T-cell (primary cell): ENCODE measurements around the gene SLC7A9. TPM values are rescaled to one million over a fixed set of nuclear protein-coding genes. Genes with fewer than 3 reads are reported as not detected.

Source experiments
- ATAC-seq, 4 experiments: fragments of 200-7000 bp in 3 of 4; fragments of 150-1000 bp in 1 of 4; cut with Tn5 transposase; replicated peaks in 1 of 4; 1 replicate in 3 of 4; 2 replicates in 1 of 4; pipeline ENCODE4 v1.10.0; 2021; ENCODE audit warnings: moderate library complexity in 3 of 4, mild to moderate bottlenecking in 2 of 4, moderate number of reproducible peaks in 1 of 4
- CTCF ChIA-PET, 2 donors: fragments of 300-600 bp; sonication (Branson Sonifier 250); formaldehyde crosslinking; loops; one replicate each; lab custom pipeline; 2022; ENCODE audit warnings: antibody characterized with exemption in 2 of 2; lab: Charles Lee
- POLR2A ChIA-PET, 2 donors: fragments of 300-600 bp; sonication (Branson Sonifier 250); formaldehyde crosslinking; loops; one replicate each; lab custom pipeline; 2022; ENCODE audit warnings: antibody characterized with exemption in 2 of 2; lab: Charles Lee
- DNase-seq, 35 experiments: peaks; one replicate each; pipeline versions ENCODE4 v3.0.0 to v3.0.0-alpha.2; 2013 to 2023
- H3K27ac ChIP-seq: one replicate; pipeline ENCODE4 v1.5.1; 2013; ENCODE audit warnings: low read length
- H3K27me3 ChIP-seq, 2 experiments: replicated peaks in 1 of 2; 1 replicate in 1 of 2; 2 replicates in 1 of 2; pipeline versions ENCODE4 v1.6.1 to v1.7.0; 2013; ENCODE audit warnings: low read length in 1 of 2, mixed read lengths in 1 of 2; ENCODE audit not compliant: control insufficient read depth in 2 of 2, insufficient read depth in 2 of 2; ENCODE audit errors: extremely low read depth in 1 of 2
- H3K36me3 ChIP-seq, 2 donors: 1 replicate in 1 of 2; 2 replicates in 1 of 2; pipeline versions ENCODE4 v1.6.1 to v1.7.0; 2013; ENCODE audit warnings: low read length in 1 of 2; ENCODE audit not compliant: control insufficient read depth in 2 of 2, insufficient read depth in 1 of 2; ENCODE audit errors: extremely low read depth in 1 of 2
- H3K4me1 ChIP-seq, 2 experiments: 1 replicate in 1 of 2; 2 replicates in 1 of 2; pipeline versions ENCODE4 v1.6.1 to v1.7.0; 2013; ENCODE audit warnings: low read length in 2 of 2, mixed read lengths in 1 of 2; ENCODE audit not compliant: insufficient read depth in 2 of 2, control insufficient read depth in 1 of 2; ENCODE audit errors: extremely low read depth in 1 of 2
- H3K4me3 ChIP-seq, 2 donors: 1 replicate in 1 of 2; 2 replicates in 1 of 2; pipeline versions ENCODE4 v1.5.1 to v1.7.0; 2013; ENCODE audit warnings: mild to moderate bottlenecking in 2 of 2, low read length in 1 of 2, moderate library complexity in 1 of 2; ENCODE audit not compliant: control insufficient read depth in 1 of 2; ENCODE audit errors: extremely low read depth in 1 of 2
- H3K9me3 ChIP-seq: 2 replicates; pipeline ENCODE4 v1.7.0; 2013
- H3K27ac Mint-ChIP-seq, 2 donors: one replicate each; pipeline ENCODE4 v1.8.0; 2020 to 2021; ENCODE audit warnings: mild to moderate bottlenecking in 2 of 2, mixed read lengths in 2 of 2
- H3K27me3 Mint-ChIP-seq, 2 donors: one replicate each; pipeline ENCODE4 v1.8.0; 2021 to 2022; ENCODE audit warnings: mixed read lengths in 2 of 2
- H3K36me3 Mint-ChIP-seq: one replicate; pipeline ENCODE4 v1.8.0; 2021; ENCODE audit warnings: mixed read lengths
- H3K4me1 Mint-ChIP-seq, 3 donors: one replicate each; pipeline ENCODE4 v1.8.0; 2020 to 2022; ENCODE audit warnings: mixed read lengths in 3 of 3, mild to moderate bottlenecking in 1 of 3
- H3K4me3 Mint-ChIP-seq, 3 donors: one replicate each; pipeline ENCODE4 v1.8.0; 2020 to 2022; ENCODE audit warnings: mild to moderate bottlenecking in 3 of 3, mixed read lengths in 3 of 3, moderate library complexity in 3 of 3
- H3K9me3 Mint-ChIP-seq, 3 donors: one replicate each; pipeline ENCODE4 v1.8.0; 2020 to 2022; ENCODE audit warnings: mixed read lengths in 3 of 3
- WGBS: methylation state at CpG from one replicate; pipeline ENCODE4 v1.1.5; 2013; ENCODE audit warnings: missing lambda C conversion rate; ENCODE audit not compliant: insufficient coverage; 5-methylcytosine and 5-hydroxymethylcytosine counted together
- total RNA-seq, 35 experiments: library from RNA in 6 of 35; stranded (reverse) in 6 of 35; fragments of 120-200 nt in 1 of 35; gene quantifications; one replicate each; pipeline versions ENCODE4 v1.2.1 to v1.2.4 and lab custom pipeline; 2013 to 2026

Gene SLC7A9
- total RNA-seq, 5 donors from 2014 or later (not counting 1 experiment from before 2014, with no cell fraction given) = 0.28 to 0.82 (median 0.38) TPM; not detected in 1

DNA sequence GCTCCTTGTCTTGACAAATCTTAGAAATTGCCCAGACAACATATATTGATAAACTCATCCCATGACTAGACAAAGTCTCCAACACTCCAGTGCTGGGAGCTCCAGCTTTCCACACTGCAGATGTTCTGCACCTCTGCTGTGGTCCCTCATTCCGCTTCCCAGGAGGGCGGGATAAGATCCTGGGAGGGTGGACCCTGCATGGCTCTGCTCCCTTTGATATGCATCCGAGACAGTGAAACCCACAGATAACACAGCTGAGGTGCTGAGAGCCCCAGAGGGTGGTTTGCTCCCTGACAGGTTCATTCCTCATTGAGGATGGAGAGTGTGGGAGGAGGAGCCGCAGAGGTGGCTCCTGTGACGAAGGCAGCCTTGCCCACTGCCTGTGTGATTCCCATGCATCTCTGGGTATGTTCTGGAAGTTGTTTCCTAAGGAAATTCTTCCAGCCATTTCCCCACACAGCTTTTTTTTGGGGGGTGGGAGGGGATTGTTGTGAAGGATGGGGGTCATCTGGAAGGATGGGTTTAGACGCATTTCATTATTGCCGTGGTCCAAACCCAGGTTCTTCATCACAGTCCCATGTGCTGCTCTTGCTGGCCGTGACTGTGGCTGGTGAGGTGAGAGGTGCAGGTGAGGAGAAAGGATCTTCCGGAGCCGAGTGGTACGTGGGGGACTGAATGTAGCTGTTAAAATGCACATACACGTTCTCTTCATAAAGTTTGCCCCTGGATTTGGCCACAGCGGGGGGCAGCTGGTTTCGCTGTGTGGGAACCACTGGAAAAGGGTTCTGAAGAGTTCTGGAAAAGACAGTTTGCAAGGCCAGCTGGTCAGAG, 46.4 kb downstream of the SLC7A9 start:
- H3K36me3 ChIP-seq = peaks cover 0 to 5% of the 10 kb centered on the region in 2 donors
- no peak overlapping the region for H3K4me3 ChIP-seq
- H3K4me1 Mint-ChIP-seq = peaks cover 9 to 25% (median 16%) of the 10 kb centered on the region in 3 donors
- no peak overlapping the region for H3K27ac Mint-ChIP-seq
- H3K9me3 ChIP-seq = no peaks in the 10 kb centered on the region
- no peaks in the 10 kb centered on the region for H3K36me3 Mint-ChIP-seq
- H3K27me3 ChIP-seq = peaks cover 2 to 33% of the 10 kb centered on the region in 2 experiments
- ChIA-PET POLR2A (no interaction called here), CTCF (interaction anchor here in 1 of 2 donors (0.7 kb wide), 1 partner anchor 71 kb away, joined by 4 read pairs; no protein-coding TSS in a partner anchor)
- ATAC-seq (no peak), DNase-seq (no peak)
- 95% methylated on average over 11 of the region's 14 CpGs for WGBS
- no peak overlapping the region for H3K27ac ChIP-seq
- H3K9me3 Mint-ChIP-seq = no peaks in the 10 kb centered on the region
- H3K4me1 ChIP-seq = peaks cover 8 to 9% of the 10 kb centered on the region in 2 experiments
- H3K27me3 Mint-ChIP-seq = peaks cover 10 to 20% of the 10 kb centered on the region in 2 donors
- H3K4me3 Mint-ChIP-seq = no peak overlapping the region

- Mint-ChIP-seq H3K4me3 (peak overlapping the region in 1 of 3 donors; percentile 60), H3K4me1 (peaks cover 9 to 26% (median 16%) of the 10 kb centered on the region in 3 donors), H3K36me3 (no peaks in the 10 kb centered on the region), H3K27me3 (peaks cover 4 to 18% of the 10 kb centered on the region in 2 donors), H3K27ac (peak overlapping the region in 1 of 2 donors; percentile 48), H3K9me3 (no peaks in the 10 kb centered on the region)
- peaks cover 8 to 9% of the 10 kb centered on the region in 2 experiments for H3K4me1 ChIP-seq
- ATAC-seq = peak in 3 of 4 experiments; percentile 29 to 45 (median 33)
- peaks cover under 1 to 27% of the 10 kb centered on the region in 2 experiments for H3K27me3 ChIP-seq
- no peak for DNase-seq
- H3K4me3 ChIP-seq = no peak overlapping the region
- H3K9me3 ChIP-seq = no peaks in the 10 kb centered on the region
- ChIA-PET POLR2A (no interaction called here), CTCF (interaction anchor here in 1 of 2 donors (0.6 to 0.7 kb wide), 2 partner anchors 48 to 49 kb away, joined by 3 to 4 read pairs; no protein-coding TSS in a partner anchor)
- 72% methylated on average over 10 of the region's 17 CpGs for WGBS
- H3K36me3 ChIP-seq = no peaks in the 10 kb centered on the region
- no peak overlapping the region for H3K27ac ChIP-seq
These were observed 49.9 kb downstream of the SLC7A9 start for GRCh38 chr19:32819419-32820400.

DNA sequence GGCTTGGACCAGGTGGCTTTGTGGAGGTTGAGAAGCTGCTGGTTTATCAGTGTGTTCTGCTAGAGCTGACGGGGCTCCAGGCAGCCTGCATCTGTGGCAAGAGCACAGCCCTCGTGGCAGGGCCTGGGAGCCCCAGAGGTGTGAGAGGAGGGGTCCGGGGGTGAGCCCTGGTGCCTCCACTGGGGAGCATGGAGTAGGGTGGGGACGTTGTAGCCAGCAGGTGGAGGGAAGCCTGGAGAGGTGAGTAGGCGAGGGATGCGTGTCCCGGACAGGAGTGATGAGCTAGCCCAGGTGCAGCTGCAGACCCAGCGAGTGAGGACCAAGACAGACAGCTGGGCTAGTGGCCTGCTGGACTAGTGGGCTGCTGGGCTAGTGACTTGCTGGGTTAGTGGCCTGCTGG, 51.0 kb downstream of the SLC7A9 start:
- Mint-ChIP-seq H3K9me3 (no peaks in the 10 kb centered on the region), H3K4me1 (peaks cover 14 to 32% (median 21%) of the 10 kb centered on the region in 3 donors), H3K27me3 (peaks cover 3 to 12% of the 10 kb centered on the region in 2 donors), H3K36me3 (no peaks in the 10 kb centered on the region), H3K4me3 (no peak overlapping the region), H3K27ac (no peak overlapping the region)
- Histone ChIP-seq H3K4me1 (peaks cover 8 to 9% of the 10 kb centered on the region in 2 experiments), H3K27ac (no peak overlapping the region), H3K4me3 (no peak overlapping the region), H3K9me3 (no peaks in the 10 kb centered on the region), H3K36me3 (no peaks in the 10 kb centered on the region), H3K27me3 (peaks cover 0 to 15% of the 10 kb centered on the region in 2 experiments)
- CTCF ChIA-PET = interaction anchor here in 1 of 2 donors (0.6 kb wide), 1 partner anchor 47 kb away, joined by 3 read pairs; no protein-coding TSS in a partner anchor
- DNase-seq (no peak), ATAC-seq (no peak)
- 80% methylated on average over 8 of the region's 8 CpGs for WGBS
- POLR2A ChIA-PET = no interaction called here

DNA sequence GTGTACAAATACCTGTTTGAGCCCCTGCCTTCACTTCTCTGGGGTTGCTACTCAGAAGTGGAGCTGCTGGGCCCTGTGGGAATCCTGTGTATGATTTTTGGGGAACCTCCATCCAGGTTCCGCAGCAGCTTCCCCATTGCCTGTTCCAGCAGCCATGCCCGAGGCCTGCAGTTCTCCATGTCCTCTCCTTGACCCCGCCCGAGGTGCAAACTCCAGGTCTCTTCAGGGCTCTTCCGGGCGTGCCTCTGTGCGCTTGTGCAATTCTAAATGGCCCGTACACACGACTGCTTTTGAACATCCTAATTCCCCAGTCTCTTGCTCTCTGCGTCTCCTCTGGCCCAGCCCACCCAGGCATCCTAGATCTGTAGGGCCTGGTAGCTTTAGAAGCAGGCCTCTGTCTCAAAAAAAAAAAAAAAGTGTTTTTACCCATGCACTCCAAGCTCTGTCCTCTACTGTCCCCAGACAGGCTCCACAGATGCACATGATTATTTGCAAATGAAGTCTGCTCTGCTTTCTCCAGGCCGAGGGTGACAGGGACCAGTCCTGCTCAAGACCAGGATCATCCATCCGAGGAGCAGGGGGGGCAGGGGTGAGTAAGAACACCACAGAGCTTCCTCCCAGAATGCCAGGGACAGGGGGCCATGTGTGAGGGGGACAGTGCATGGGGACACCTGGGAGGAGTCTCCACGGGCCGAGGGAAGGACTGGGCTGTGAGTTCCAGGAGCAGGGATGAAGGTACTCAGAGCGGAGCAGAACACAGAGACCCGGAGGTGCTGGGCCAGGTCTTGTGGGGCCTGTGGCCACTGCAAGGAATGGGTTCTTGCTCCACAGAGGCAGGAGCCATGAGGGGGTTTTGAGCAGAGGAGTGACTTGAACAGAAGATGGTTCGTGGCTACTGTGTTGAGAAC, 51.7 kb downstream of the SLC7A9 start:
- DNase-seq (no peak), ATAC-seq (no peak)
- H3K4me3 ChIP-seq = no peak overlapping the region
- peaks cover 8 to 9% of the 10 kb centered on the region in 2 experiments for H3K4me1 ChIP-seq
- 84% methylated on average over 14 of the region's 17 CpGs for WGBS
- H3K27me3 ChIP-seq = peaks cover 0 to 14% of the 10 kb centered on the region in 2 experiments
- Mint-ChIP-seq H3K27me3 (peaks cover 0 to 9% of the 10 kb centered on the region in 2 donors), H3K4me1 (peaks cover 15 to 32% (median 21%) of the 10 kb centered on the region in 3 donors), H3K9me3 (no peaks in the 10 kb centered on the region), H3K4me3 (no peak overlapping the region), H3K27ac (no peak overlapping the region), H3K36me3 (no peaks in the 10 kb centered on the region)
- CTCF ChIA-PET = no interaction called here
- POLR2A ChIA-PET = interaction anchor here in 1 of 2 donors (0.6 kb wide), 1 partner anchor 236 kb away, joined by 7 read pairs; no protein-coding TSS in a partner anchor
- no peaks in the 10 kb centered on the region for H3K36me3 ChIP-seq
- no peaks in the 10 kb centered on the region for H3K9me3 ChIP-seq
- no peak overlapping the region for H3K27ac ChIP-seq

- ATAC-seq = no peak
- CTCF ChIA-PET = no interaction called here
- Mint-ChIP-seq H3K36me3 (no peaks in the 10 kb centered on the region), H3K4me1 (peaks cover 15 to 32% (median 21%) of the 10 kb centered on the region in 3 donors), H3K27ac (no peak overlapping the region), H3K27me3 (peaks cover 0 to 9% of the 10 kb centered on the region in 2 donors), H3K4me3 (no peak overlapping the region), H3K9me3 (no peaks in the 10 kb centered on the region)
- POLR2A ChIA-PET = no interaction called here
- Histone ChIP-seq H3K4me1 (peaks cover 8 to 9% of the 10 kb centered on the region in 2 experiments), H3K27ac (no peak overlapping the region), H3K27me3 (peaks cover 0 to 19% of the 10 kb centered on the region in 2 experiments), H3K9me3 (no peaks in the 10 kb centered on the region), H3K36me3 (no peaks in the 10 kb centered on the region), H3K4me3 (no peak overlapping the region)
- WGBS = 80% methylated on average over 1 of the region's 7 CpGs
- no peak for DNase-seq
These were observed 52.9 kb downstream of the SLC7A9 start for GRCh38 chr19:32816555-32817099.
